Measurements from ENCODE around the gene CCR7.

CCR7 gene

GRCh38 chr17:40560592-40561293, 4.5 kb downstream of the CCR7 start:
- DNase-seq = peak; percentile 88

- peak; percentile 87 for DNase-seq
These were observed 5.2 kb downstream of the CCR7 start for GRCh38 chr17:40559954-40560591.

- no peak for DNase-seq
These were observed 5.7 kb downstream of the CCR7 start for GRCh38 chr17:40559564-40559916.

- DNase-seq = no peak
These were observed 6.2 kb downstream of the CCR7 start for GRCh38 chr17:40558890-40559563.

GRCh38 chr17:40558300-40558889, 6.9 kb downstream of the CCR7 start:
- DNase-seq = no peak

GRCh38 chr17:40557531-40558299, 7.6 kb downstream of the CCR7 start:
- no peak for DNase-seq

GRCh38 chr17:40556884-40557414, 8.3 kb downstream of the CCR7 start:
- no peak for DNase-seq

- DNase-seq = no peak
These were observed 9.0 kb downstream of the CCR7 start for GRCh38 chr17:40556198-40556661.

GRCh38 chr17:40555296-40556190, 9.7 kb downstream of the CCR7 start:
- DNase-seq = no peak

- no peak for DNase-seq
These were observed 10.5 kb downstream of the CCR7 start for GRCh38 chr17:40554646-40555295.

- DNase-seq = peak; percentile 86
These were observed 11.4 kb downstream of the CCR7 start for GRCh38 chr17:40553694-40554534.

- no peak for DNase-seq
These were observed 12.2 kb downstream of the CCR7 start for GRCh38 chr17:40552806-40553693.

GRCh38 chr17:40551879-40552768, 13.1 kb downstream of the CCR7 start:
- DNase-seq = no peak

GRCh38 chr17:40551091-40551878, 14.0 kb downstream of the CCR7 start:
- DNase-seq = no peak

GRCh38 chr17:40550608-40551007, 14.7 kb downstream of the CCR7 start:
- DNase-seq = no peak

- no peak for DNase-seq
These were observed 16.1 kb downstream of the CCR7 start for GRCh38 chr17:40548982-40549685.

All from suppressor macrophage treated with lipopolysaccharide for 4 hours (primary cell).